Measurements from ENCODE around the gene NHS.

- TF ChIP-seq CTCF (conservative IDR thresholded peaks at IDR 0.05; ENCODE audit: low read depth, low read length) (no peak), POLR2A (IDR thresholded peaks at IDR 0.05; ENCODE audit: low read depth, low read length) (no peak), MAFK (IDR thresholded peaks at IDR 0.05; ENCODE audit: low read depth, low read length) (no peak), RAD21 (IDR thresholded peaks at IDR 0.05; ENCODE audit: low read length) (no peak), FOS (IDR thresholded peaks at IDR 0.05; ENCODE audit: low read depth, low read length) (no peak), MAZ (IDR thresholded peaks at IDR 0.05; ENCODE audit: borderline replicate concordance, low read depth, low read length) (no peak), BHLHE40 (IDR thresholded peaks at IDR 0.05; ENCODE audit: low read depth, low read length) (no peak), CEBPB (IDR thresholded peaks at IDR 0.05; ENCODE audit: low read depth, low read length) (no peak), RCOR1 (IDR thresholded peaks at IDR 0.05; ENCODE audit: insufficient replicate concordance, low read length) (no peak), NFE2L2 (IDR thresholded peaks at IDR 0.05; ENCODE audit: low read depth, low read length) (no peak), SMC3 (IDR thresholded peaks at IDR 0.05; ENCODE audit: low read depth, low read length) (no peak), MXI1 (IDR thresholded peaks at IDR 0.05; ENCODE audit: borderline replicate concordance, low read depth, low read length) (no peak)
Observed at GRCh38 chrX:17669891-17670290, 294.9 kb downstream of the NHS start.
